RPMI7951 (cell line): ENCODE measurements around the gene ART4. TPM values are rescaled to one million over a fixed set of nuclear protein-coding genes. Genes with fewer than 3 reads are reported as not detected.

Experiments used
- DNase-seq: peaks from one replicate; pipeline ENCODE4 v3.0.0-alpha.2; 2012; ENCODE audit warnings: low read depth
- total RNA-seq: library from RNA; depleted of rRNA; stranded (reverse); fragments of >200 nt; shearing (Covaris generic); gene quantifications from 2 replicates; pipeline ENCODE4 v1.2.3, GENCODE V29; 2014

The ART4 gene
- total RNA-seq, 1 experiment from 2014 or later = not detected

DNA sequence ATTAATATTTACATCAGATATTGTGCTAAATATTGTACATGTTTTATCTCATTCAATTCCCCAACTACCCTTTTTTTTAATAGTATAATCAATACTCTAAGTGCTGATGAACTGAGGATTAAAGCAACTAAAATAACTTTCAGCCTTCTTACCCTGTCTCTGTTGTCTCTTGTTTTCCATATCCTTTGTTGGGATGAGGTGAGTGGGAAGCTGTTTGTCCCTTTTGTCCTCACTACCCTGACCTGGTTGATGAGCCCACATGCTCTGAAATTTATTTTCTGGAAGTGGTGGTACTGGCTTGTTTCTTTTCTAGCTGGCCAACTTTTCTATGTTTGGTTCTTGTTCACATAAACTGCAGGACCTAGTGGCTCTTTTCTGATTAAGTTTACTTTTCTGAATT, 9.6 kb upstream of the ART4 start:
- no peak for DNase-seq

DNA sequence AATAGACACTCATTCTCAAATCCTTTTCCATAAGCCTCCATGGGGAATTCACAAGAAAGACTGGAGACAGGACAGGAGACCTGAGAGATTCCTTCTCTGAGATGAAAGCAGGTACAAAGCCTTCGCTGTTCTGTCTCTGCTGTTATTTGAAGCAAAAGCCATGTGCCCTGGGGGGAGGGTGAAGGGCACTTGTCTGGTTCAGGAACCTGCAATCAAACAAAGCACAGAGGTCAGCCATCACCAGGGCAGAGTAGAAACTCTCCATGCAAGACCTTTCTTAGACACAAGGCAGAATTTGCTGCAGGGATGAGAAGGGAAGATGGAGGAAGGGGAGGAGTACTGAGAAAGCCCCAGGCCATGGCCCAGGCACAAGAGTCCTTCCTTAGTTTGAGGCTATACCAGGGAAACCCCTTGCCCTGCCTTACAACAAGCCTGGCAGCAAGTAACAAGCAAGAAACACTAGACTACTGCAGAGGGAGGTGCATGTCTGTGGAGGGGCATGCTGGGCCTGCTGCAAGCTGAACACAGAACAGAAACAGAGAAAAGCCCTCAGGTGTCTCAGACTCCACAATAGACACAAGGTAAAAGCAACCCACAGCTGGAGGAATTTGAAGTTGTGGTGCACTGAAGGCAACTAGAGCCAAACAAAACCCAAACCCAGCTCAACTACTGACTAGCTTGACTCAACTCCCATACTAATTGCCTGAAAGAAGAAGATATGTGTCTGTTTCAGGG, 7.8 kb upstream of the ART4 start:
- DNase-seq = no peak

DNA sequence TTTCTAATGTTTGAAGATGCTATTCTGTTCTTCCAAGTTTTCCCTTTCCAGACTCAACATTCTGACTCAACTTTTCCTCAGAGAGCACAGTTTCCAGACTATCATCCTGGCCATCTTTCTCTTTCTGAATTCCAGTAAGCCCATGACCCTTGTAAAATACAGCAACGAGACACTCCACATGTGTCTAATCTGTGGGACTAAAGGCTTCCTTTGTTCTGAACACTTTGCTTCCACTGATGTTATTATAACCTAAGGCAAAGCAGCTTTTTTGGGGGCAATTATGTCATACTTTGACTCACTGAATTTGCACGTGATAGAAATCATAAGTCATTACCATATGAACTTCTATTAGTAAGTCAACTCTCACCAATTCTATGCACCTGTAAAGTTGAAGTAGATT, 6.3 kb upstream of the ART4 start:
- peak; percentile 78 for DNase-seq

DNA sequence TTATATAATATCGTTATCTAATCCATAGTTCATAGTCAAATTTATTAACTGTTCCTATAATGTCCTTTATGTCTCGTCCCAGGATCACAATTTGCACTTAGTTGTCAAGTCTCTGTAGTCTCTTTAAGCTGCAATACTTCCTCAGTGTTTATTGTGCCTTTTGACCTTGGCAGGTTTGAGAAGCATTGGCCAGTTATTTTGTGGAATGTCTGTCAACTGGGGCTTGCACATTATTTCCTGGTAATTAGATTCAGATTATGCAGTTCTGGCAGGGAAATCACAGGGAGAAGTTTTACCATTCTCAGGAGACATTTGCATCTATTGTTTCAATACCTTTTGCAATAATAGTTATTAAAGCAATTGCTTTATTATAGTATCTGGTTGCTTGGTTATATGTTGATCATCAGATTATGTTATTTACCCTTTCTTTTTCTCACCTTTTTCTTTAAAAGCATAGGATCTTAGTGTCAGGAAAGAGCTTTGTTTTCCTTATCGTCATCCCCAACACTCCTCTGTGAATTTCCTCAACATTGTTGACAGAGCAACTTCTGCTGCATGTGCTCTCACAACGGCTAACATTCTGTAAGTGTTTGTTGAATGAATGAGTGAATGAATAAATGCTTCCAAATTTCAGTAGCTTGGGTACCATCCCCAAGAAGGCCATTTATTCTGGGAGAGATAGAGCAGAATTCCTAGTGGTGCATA, 3.7 kb upstream of the ART4 start:
- DNase-seq = no peak

DNA sequence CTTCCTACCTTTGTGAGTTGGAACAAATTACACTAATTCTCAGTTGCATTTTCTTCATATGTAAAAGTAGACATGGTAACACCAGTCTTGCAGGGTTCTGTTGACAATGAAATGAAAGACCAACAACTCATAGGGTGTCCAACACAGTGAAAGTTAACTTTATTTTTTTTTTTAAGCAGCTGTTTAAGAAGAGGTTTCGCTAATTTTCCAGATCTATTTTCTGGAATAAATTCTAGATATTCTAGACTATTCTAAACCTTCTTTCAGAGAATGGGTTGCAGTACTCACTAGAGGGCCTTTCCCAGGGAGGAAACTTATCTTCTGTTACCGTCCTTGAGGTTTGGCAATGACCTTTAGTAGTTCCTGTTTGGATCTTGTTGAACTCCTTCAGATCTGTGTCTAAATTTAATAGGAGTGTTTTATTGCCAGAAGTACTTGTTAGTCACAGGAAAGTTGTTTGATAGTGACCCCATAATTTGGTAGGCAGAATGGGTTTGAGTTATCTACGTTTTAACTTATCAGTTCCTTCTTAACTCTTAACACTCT, 2.8 kb upstream of the ART4 start:
- no peak for DNase-seq

DNA sequence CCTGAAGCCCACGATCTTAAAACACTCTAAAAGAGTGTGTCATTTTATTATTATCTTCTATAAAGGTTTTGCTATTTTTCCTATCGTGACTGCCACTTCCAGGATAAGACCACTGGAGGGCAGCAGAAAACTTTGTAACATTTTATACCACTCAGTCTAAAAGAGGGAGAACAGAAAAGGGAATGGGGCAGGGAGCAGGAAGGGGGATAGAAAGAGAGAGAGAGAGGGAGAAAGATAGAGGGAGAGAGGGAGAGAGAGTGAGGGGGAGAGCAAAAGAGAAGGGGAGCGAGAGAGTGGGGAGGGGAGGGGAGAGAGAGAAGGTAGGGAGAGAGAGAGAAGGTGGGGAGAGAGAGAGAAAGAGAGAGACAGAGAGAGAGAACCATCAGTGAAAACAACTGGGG, 2.0 kb upstream of the ART4 start:
- peak; percentile 53 for DNase-seq

DNA sequence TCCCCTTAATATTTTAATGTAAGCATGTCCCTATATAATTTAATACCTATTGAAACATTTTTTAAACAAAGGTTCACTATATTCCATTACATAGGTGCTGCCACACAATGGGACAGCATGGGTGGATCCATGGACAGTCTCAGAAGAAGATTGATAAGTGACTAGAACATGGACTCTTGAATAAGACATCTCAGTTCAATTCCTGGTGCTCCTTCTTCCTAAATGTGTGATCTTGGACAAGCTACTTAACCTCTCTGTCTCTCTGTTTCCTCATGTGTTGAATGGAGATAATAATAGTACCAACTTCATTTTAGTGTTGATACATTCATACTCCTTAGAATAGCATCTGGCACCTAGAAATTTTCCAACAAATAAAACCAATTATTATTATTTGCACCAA, 1.1 kb upstream of the ART4 start:
- DNase-seq = no peak

DNA sequence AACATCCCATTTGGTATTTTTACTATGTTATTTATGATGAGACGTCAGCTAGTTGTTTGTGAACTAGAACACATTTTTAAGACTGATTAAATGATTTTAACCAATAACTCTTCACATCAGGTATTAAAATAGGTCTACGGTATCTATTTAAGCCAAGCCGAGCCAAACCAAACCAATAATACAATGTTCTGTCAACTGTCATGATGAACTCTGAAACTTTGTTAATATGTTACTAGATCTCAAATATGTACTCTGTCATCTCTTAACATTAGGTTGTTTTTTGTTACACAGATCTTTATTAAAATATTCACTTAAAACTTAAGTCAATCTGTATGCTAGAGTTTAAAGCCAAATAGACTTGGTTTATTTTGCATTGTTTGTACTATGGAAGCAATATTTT, 1.0 kb downstream of the ART4 start:
- DNase-seq = no peak

DNA sequence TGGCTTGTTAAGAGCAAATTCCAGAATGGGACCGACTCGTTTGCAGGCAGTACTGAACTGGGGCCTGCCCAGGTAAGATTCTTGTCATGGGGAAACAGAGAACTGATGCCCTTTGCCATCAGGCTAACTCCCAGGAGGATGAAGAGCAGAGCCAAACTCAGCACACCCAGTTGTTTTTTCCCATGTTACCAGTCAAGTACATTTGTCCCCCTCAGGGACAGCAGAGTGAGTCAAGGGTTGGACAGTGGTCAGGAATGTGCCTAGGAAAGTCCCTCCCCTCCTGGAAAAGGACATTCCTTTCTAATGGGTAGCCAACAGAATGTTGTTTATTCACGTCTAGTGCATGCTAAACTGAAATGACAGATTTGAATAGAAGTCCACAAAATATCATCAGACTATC, 1.6 kb downstream of the ART4 start:
- DNase-seq = peak; percentile 84

DNA sequence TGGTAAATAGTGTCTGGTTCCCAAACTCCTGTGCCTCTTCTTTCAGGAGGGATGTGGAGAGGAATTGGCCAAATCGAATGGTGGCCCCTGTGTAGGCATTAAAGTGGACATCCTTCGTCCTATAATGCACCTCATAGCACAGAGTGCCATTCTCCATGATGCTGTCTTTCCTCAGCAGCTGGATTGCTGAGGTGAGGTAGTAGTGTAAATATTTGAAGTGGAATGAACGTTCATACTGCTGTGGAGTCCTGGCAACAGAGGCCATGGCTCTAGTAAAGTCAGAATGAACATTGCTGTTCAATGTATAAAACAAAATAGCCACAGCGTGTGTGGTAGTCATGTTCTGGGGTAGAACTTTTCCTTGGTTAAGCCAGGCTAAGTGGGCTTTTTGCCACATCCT, 2.7 kb downstream of the ART4 start:
- no peak for DNase-seq

DNA sequence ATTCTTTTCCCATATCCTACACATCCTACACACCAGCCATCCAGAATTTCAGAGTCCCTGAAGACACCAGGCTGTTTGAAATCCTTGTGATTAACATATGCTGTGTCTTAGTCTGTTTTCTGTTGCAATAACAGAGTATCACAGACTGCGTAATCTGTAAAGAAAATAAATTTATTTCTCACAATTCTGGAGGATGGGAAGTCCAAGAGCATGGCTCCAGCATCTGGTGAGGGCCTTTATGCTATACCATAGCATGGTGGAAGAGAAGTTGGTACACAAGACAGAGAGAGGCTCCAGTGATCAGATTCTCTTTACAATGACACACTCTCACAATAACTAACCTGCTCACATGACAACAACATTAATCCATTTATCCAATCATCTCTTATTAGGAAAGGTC, 4.1 kb downstream of the ART4 start:
- no peak for DNase-seq

DNA sequence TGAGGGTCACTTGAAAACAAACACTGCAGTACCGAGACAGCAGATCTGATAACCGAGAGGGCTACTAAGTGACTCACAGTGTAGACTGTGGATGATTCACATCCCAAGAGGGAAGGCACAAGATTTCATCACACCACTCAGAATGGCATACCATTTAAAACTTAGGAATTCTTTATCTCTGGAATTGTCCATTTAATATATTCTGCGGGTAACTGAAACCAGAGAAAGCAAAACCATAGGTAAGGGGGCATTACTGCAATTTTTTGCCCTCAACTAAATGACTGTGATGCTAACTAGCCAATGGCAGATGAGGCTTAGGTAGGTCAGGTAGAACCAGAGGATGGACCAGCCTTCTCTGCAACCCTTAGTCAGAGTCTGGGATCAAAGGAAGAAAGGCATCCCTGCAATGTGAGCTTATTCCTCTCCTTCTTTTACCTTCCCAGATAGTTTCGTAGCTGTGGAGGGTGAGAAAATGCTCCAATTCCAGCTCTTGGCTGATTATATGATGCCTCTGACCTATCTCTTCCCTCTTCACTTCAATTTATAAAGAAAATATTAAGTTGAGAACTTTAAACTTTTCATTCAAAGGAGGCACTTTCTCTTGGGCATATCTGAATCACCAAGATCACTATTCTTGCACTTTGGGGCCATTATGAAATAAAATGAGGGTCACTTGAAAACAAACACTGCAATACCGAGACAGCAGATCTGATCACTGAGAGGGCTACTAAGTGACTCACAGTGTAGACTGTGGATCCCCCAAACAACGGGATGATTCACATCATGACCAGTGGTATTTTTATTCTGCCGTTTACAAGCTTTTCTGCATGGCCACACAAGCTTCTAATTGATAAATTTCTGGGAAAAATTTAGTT, 6.8 kb downstream of the ART4 start:
- peak; percentile 84 for DNase-seq

DNA sequence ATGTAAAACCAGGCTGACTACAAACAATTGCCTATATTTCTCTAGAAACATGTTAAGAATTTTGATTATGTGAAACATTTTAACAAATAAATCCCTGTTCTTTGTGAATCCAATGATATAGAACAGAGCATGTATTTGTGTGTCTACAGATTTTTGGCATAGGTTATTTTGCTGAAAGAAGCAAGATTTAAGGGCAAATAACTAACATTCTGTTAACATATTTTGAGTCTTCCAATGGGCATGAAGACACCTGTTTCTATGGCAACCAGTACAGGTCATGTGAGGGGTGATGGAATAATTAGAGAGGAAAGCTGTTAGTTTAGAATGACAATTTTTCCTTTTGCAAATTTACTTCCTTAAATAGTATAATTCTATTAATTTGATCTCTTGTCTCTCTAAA, 8.8 kb downstream of the ART4 start:
- no peak for DNase-seq

DNA sequence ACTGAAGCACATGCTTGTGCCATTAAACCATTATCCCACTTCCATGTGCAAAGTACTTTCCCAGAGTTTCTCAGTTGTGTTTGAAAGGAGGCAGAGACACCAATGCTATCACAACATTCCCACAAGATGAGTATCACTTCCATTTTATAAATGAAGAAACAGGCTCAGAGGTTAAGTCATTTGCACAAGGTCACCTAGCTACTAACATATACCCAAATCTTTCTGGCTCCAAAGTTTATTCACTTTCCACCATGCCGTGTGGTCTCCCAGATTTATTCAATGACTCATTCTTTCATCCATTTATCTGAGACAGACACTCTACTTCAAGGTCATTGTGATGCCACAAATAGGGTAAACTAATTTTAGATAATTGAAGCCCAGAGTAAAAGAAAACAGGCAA, 9.4 kb downstream of the ART4 start:
- DNase-seq = peak; percentile 60

DNA sequence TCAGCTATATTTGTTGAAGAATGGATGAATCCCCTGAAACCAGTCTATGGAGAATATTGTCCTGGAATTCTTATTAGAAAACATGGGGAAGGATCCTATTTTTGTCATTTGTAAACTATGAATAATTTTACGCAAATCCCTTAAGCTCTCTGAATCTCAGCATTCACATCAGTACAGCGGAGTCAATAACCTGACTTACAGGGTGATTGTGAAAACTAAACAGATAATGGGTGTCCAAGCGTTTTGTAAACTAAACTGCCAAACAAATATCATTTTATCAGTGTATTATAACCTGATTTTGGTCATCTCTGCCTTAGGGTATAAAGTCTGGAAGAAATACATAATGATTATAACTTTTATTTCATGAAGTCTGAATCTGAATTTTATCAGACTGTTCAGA, 10.0 kb downstream of the ART4 start:
- no peak for DNase-seq

DNA sequence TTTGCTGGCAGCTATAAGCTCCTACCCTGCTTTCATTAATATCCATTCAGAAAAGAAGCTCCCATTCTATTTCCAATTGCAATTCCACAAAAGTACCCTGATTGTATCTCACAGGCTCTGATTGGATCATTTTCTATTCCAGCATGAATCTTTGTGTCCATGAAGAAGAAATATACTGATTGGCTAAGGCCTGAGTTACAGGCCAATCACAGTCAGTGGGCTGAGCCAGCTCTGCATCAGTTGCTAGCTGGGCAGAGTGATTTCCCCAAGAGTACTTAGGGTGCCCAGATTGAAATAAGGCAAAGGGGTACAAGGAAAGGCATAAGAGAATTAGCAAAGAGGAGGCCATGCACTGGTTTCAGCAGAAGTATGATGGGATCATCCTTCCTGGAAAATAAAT, 14.4 kb downstream of the ART4 start:
- peak; percentile 61 for DNase-seq

DNA sequence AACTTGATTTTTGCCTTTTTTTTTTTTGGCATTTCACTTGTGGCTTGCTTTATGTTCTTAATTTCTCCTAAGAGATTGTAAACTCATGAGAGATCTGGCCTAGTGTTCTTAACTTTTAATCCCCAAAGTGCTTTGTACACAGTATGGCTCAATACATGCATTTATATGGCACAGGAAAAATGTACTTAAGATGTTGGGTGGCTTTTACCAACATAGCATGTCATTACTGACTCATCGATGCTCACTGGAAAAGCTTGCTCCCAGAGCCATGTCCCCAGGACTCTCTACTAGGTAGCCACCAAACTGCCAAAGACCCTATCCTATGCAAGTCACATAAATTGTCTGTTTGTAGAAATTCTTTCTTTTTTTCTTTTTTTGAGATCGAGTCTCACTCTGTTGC, 16.3 kb downstream of the ART4 start:
- DNase-seq = no peak

DNA sequence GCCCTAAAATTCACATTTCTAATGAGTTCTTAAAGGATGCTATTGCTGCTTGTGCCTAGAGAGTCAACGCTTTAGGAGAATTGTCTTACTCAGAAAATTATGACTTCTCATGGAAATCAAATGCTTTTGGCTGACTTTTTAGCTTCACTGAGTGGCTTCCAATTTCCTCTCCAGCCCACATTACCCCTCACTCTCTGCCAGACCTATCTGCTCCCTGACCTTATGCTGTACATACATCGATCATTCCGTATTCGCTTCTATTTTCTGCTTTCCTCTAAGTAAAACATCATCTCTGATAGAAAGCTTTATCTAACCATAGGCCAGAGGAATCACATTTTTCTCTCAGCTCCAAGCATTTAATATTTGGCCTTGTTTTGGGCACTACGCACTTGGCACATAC, 16.8 kb downstream of the ART4 start:
- DNase-seq = no peak

DNA sequence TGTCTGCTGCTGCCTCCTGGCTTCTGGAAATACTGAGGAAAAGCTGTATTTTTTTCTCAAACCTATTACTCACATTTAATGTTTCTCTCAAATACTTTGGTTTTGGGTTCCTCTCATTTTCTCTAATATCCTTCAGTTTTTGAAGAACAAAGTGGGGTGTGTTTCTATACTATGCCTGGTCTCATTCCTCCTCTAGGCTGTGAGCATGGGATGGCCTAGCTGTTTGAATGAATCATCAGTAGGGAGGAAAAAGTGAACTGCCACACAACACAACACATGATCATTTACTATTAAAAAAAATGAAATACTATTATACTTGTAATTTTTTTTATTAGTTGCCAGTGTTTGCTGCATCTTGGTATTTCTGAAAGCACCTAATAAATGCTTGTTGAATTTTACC, 18.1 kb downstream of the ART4 start:
- no peak for DNase-seq

DNA sequence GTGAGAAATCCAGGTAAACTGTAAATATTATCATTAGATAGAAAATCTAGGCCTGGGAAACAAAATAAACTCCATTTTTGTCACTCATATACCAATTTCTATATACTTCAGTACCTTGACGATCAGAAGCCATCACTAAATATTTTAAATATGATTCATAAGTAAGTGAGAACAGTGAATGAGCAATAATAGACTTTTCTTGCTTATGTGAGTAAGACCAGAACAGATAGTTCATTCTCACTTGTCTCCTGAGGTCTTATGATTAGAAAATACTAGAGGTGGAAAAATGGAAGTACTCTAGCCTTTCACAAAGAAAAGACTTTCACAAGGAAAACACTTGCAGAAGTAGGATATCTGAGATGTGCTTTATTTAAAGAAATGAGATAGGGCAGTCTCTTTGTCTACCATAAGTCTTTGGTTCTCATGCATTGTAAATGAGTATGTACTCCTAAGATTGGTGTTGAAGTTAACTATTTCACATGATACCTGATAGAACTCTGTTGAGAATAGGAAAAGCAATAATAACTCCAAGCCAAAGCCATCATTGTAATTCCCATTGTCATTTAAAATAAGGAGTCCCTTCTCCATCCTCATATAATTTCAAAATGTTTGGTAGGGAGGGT, 19.2 kb downstream of the ART4 start:
- DNase-seq = no peak

DNA sequence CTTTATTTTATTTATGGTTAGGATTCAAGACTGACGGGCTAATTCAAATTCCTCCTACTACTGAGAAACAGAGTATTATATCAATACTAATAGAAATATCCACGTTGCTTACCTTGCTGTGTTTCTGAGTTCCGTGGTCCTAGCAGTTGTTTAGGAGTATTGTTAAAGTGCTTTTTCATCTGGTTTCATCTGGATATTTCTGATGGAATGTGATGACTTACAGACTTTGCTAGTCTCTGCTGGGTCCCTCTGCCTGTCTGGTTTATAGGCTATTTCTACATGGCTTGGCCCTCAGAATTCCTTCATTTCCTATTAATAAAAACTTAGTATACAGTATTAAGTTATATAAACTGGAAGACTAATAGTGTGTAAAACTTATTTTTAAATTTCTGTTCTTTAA, 29.3 kb downstream of the ART4 start, which contains the start of gene SMCO3:
Gene SMCO3, minus strand, starts transcription at position 169 of the 400 bp plus-strand sequence. CDS start 7,502 bp downstream, outside the sequence.
- no peak for DNase-seq

DNA sequence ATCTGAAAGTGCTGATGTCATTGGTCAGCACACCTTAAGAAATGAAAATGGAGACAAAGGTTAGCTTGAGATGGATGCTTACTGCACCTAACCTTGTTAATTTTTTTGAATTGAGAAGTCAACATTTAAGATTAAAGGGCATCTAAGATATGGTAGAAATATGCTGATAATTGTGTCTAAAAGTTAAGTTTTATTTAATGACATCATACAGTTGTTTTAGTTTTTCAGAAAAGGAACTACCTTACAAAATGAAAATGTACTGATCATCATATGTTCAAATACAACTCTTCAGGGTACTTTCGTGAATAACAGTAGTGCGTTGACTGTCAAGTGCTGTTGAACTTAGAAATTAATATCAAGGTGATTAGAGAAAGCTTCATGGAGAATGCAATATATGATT, 31.8 kb downstream of the ART4 start:
- no peak for DNase-seq
